Measurements from ENCODE around the gene PRPS1. TPM values are rescaled to one million over a fixed set of nuclear protein-coding genes. Genes with fewer than 3 reads are reported as not detected.

Gene PRPS1
- total and polyA plus RNA-seq, 4 donors = 11.7 to 42.0 (median 33.0) TPM

DNA sequence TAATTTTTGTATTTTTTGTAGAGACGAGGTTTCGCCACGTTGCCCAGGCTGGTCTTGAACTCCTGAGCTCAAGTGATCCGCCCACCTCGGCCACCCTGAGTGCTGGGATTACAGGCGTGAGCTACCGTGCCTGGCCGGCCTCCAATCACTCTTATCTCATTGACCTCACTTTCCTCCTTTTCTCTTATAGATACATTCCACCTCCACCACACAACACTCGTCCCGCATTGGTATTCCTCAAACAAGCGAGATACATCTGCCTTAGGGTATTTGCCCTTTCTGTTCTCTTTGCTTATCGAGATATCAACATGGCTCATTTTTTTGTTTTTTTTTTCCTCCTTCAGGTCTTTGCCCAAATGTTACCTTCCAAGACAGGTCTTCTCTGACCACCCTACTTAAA is 1.8 kb upstream of the PRPS1 start:
- Histone ChIP-seq H3K9ac (ENCODE audit: insufficient read depth in 1 of 2, low read length in 2 of 2) (no peak overlapping the region), H3K4me1 (ENCODE audit: control insufficient read depth in 5 of 5, insufficient read depth in 5 of 5, low read length in 5 of 5) (peaks cover 0 to 4% (median 0%) of the 10 kb centered on the region in 5 donors), H3K36me3 (ENCODE audit: control insufficient read depth in 4 of 4, insufficient read depth in 4 of 4, low read length in 4 of 4) (no peaks in the 10 kb centered on the region), H3K9me3 (ENCODE audit: control insufficient read depth in 4 of 4, insufficient read depth in 3 of 4, low read length in 3 of 4) (peaks cover 0 to 4% (median 1%) of the 10 kb centered on the region in 4 donors), H3K27ac (ENCODE audit: low read depth in 1 of 2, low read length in 1 of 2) (no peak overlapping the region), H3K27me3 (ENCODE audit: control insufficient read depth in 3 of 3, insufficient read depth in 3 of 3, low read length in 2 of 3) (peaks cover 0 to 18% (median 10%) of the 10 kb centered on the region in 3 donors), H3K4me3 (no peak overlapping the region)
- WGBS, 2 donors = 84 to 91% methylated on average over 12 of the region's 12 CpGs
- ATAC-seq (ENCODE audit: insufficient read depth, low FRiP score) (no peak), DNase-seq (no peak)
- TF ChIP-seq, protein P1, sequence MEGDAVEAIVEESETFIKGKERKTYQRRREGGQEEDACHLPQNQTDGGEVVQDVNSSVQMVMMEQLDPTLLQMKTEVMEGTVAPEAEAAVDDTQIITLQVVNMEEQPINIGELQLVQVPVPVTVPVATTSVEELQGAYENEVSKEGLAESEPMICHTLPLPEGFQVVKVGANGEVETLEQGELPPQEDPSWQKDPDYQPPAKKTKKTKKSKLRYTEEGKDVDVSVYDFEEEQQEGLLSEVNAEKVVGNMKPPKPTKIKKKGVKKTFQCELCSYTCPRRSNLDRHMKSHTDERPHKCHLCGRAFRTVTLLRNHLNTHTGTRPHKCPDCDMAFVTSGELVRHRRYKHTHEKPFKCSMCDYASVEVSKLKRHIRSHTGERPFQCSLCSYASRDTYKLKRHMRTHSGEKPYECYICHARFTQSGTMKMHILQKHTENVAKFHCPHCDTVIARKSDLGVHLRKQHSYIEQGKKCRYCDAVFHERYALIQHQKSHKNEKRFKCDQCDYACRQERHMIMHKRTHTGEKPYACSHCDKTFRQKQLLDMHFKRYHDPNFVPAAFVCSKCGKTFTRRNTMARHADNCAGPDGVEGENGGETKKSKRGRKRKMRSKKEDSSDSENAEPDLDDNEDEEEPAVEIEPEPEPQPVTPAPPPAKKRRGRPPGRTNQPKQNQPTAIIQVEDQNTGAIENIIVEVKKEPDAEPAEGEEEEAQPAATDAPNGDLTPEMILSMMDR (IDR thresholded peaks at IDR 0.05; ENCODE audit: control extremely low read depth, extremely low read depth) = no peak

DNA sequence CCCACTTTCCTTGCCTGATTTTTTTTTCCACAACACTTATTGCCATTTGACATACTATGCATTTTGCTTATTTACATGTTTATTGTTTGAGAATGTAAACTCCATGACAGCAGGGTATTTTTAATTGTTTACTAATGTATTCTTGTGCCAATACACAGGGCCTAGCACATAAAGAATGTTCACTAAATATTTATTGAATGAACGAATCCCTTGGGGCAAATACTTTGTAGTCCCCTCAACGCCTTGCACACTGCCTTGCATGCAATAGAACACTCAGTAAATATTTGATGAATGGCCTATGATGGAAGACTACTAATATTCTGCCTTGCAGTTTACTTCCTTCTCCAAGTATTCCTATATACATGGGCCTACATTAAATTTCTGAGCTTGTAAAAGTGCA is 1.4 kb upstream of the PRPS1 start:
- no peaks in the 10 kb centered on the region for H3K36me3 ChIP-seq (ENCODE audit: control insufficient read depth in 4 of 4, insufficient read depth in 4 of 4, low read length in 4 of 4)
- H3K27me3 ChIP-seq (ENCODE audit: control insufficient read depth in 3 of 3, insufficient read depth in 3 of 3, low read length in 2 of 3) = peaks cover 0 to 18% (median 10%) of the 10 kb centered on the region in 3 donors
- H3K9ac ChIP-seq (ENCODE audit: insufficient read depth in 1 of 2, low read length in 2 of 2) = no peak overlapping the region
- WGBS, 2 donors = 58 to 81% methylated on average over 2 of the region's 2 CpGs
- peaks cover 0 to 4% (median 0%) of the 10 kb centered on the region in 5 donors for H3K4me1 ChIP-seq (ENCODE audit: control insufficient read depth in 5 of 5, insufficient read depth in 5 of 5, low read length in 5 of 5)
- H3K27ac ChIP-seq (ENCODE audit: low read depth in 1 of 2, low read length in 1 of 2) = no peak overlapping the region
- TF ChIP-seq, protein P1 (IDR thresholded peaks at IDR 0.05; ENCODE audit: control extremely low read depth, extremely low read depth) = no peak
- no peak overlapping the region for H3K4me3 ChIP-seq
- DNase-seq = peak in 1 of 3 donors; percentile 3
- ATAC-seq (ENCODE audit: insufficient read depth, low FRiP score) = no peak
- peaks cover 0 to 4% (median 1%) of the 10 kb centered on the region in 4 donors for H3K9me3 ChIP-seq (ENCODE audit: control insufficient read depth in 4 of 4, insufficient read depth in 3 of 4, low read length in 3 of 4)

DNA sequence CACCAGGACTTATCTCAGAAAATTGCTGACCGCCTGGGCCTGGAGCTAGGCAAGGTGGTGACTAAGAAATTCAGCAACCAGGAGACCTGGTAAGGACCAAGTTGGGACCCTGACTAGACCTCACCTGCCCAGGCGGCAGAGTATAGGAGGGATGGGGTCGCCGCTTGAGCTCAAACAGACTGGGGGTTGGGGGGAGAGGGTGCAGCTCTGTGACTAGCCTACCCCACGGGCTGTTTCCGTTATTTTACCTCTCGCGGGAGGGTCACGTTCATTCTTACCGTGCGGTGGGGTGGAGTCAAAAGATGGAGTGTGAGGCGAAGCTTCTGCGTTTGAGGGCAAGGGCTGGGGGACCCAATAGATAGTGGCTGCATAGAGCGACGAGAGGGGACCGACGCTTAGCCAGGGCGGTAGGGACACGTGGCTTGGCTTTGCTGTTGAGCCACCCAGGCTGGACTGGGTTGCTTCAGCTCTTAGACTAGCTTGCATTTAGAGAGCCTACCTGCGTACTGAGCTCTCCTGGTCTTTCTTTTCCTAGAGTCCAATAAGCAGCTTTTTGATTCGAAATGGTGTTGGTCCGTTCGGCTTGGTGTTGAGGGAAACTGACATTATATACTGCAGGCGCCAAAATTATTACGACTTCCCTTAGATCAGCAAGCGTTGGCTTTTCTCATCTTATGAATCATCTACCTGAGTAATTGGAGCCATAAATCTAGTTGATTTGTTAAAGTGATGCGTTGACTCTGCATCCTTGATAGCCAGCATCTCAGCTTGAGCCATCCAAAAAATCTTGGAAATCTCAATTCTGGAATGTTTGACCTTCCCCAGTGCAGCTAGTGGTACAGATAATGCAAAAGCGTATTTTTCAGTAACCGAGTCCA is 591 bp downstream of the PRPS1 start:
- H3K4me3 ChIP-seq = peak overlapping the region; percentile 57
- H3K27ac ChIP-seq (ENCODE audit: low read depth in 1 of 2, low read length in 1 of 2) = peak overlapping the region; percentile 62 to 79
- peak overlapping the region; percentile 7 to 32 for H3K9ac ChIP-seq (ENCODE audit: insufficient read depth in 1 of 2, low read length in 2 of 2)
- 0 to 27% methylated on average over 12 to 29 of the region's 29 CpGs for WGBS, 2 donors
- ATAC-seq (ENCODE audit: insufficient read depth, low FRiP score) (peak; percentile 59), DNase-seq (peak; percentile 42 to 55 (median 48))
- TF ChIP-seq, protein P1 (IDR thresholded peaks at IDR 0.05; ENCODE audit: control extremely low read depth, extremely low read depth) = no peak
- H3K36me3 ChIP-seq (ENCODE audit: control insufficient read depth in 4 of 4, insufficient read depth in 4 of 4, low read length in 4 of 4) = no peaks in the 10 kb centered on the region
- H3K9me3 ChIP-seq (ENCODE audit: control insufficient read depth in 4 of 4, insufficient read depth in 3 of 4, low read length in 3 of 4) = peaks cover 0 to 3% (median 0%) of the 10 kb centered on the region in 4 donors
- peaks cover 0 to 6% (median 0%) of the 10 kb centered on the region in 5 donors for H3K4me1 ChIP-seq (ENCODE audit: control insufficient read depth in 5 of 5, insufficient read depth in 5 of 5, low read length in 5 of 5)
- peaks cover 0 to 18% (median 12%) of the 10 kb centered on the region in 3 donors for H3K27me3 ChIP-seq (ENCODE audit: control insufficient read depth in 3 of 3, insufficient read depth in 3 of 3, low read length in 2 of 3)
